HepG2 (cell line): ENCODE results near the gene PHF19.

Experiments
- CCDC6 ChIP-seq: sonication (generic); formaldehyde crosslinking; IDR thresholded peaks from 2 replicates; pipeline ENCODE4 v1.8.1; 2022; ENCODE audit warnings: mild to moderate bottlenecking, missing genetic modification reagents, moderate library complexity
- CTCF ChIP-seq: sonication (generic); formaldehyde crosslinking; IDR thresholded peaks from 2 replicates; pipeline ENCODE4 v1.5.0; 2020; ENCODE audit warnings: mild to moderate bottlenecking, missing genetic modification reagents, moderate library complexity
- EP300 ChIP-seq, 3 experiments: sonication (generic) in 1 of 3; formaldehyde crosslinking in 1 of 3; IDR thresholded peaks; 2 replicates each; pipeline versions ENCODE4 v1.5.1 to v1.6.1; 2011 to 2020; ENCODE audit warnings: low read depth in 2 of 3, low read length in 2 of 3, borderline replicate concordance in 1 of 3, improper control_type of control experiment in 1 of 3, mild to moderate bottlenecking in 1 of 3, missing genetic modification reagents in 1 of 3, moderate library complexity in 1 of 3
- IRF1 ChIP-seq: sonication (generic); formaldehyde crosslinking; IDR thresholded peaks from 2 replicates; pipeline ENCODE4 v1.4.0; 2020; ENCODE audit warnings: low read depth, mild to moderate bottlenecking, missing genetic modification reagents
- SMC3 ChIP-seq: IDR thresholded peaks from 2 replicates; pipeline ENCODE4 v1.6.1; 2011; ENCODE audit warnings: low read length, improper control_type of control experiment
- STAT5B ChIP-seq: sonication (generic); formaldehyde crosslinking; IDR thresholded peaks from 2 replicates; pipeline ENCODE4 v1.4.0; 2020; ENCODE audit warnings: missing genetic modification reagents
- TAF1 ChIP-seq: sonication (generic); formaldehyde crosslinking; IDR thresholded peaks from 2 replicates; pipeline ENCODE4 v1.4.0; 2020; ENCODE audit warnings: missing genetic modification reagents
- ZFP1 ChIP-seq: IDR thresholded peaks from 2 replicates; pipeline ENCODE4 v1.6.1; 2016
- ZNF17 ChIP-seq: sonication (generic); formaldehyde crosslinking; IDR thresholded peaks from 2 replicates; pipeline ENCODE4 v1.5.0; 2020; ENCODE audit warnings: mild to moderate bottlenecking, missing genetic modification reagents
- ZNF501 ChIP-seq: sonication (generic); formaldehyde crosslinking; IDR thresholded peaks from 2 replicates; pipeline ENCODE4 v1.5.1; 2020; ENCODE audit warnings: mild to moderate bottlenecking, moderate library complexity, missing genetic modification reagents
- ZNF567 ChIP-seq: sonication (generic); formaldehyde crosslinking; IDR thresholded peaks from 2 replicates; pipeline ENCODE4 v1.8.1; 2023; ENCODE audit warnings: mild to moderate bottlenecking, missing genetic modification reagents, borderline replicate concordance

GRCh38 chr9:120833325-120833724, 43.7 kb downstream of the PHF19 start:
- no peak for TF ChIP-seq TAF1 (CRISPR knock-in tag)
- TF ChIP-seq ZNF501: no peak
- TF ChIP-seq CTCF (CRISPR knock-in tag): no peak
- TF ChIP-seq STAT5B (CRISPR knock-in tag): no peak
- TF ChIP-seq CCDC6: no peak
- TF ChIP-seq ZNF17: no peak
- TF ChIP-seq IRF1 (CRISPR knock-in tag): no peak
- TF ChIP-seq EP300 (IDR thresholded peaks at IDR 0.05; ENCODE audit: low read depth in 2 of 2, low read length in 2 of 2): no peak
- TF ChIP-seq EP300 (CRISPR knock-in tag; IDR thresholded peaks at IDR 0.05; ENCODE audit: borderline replicate concordance): no peak
- TF ChIP-seq ZNF567: no peak
- no peak for TF ChIP-seq SMC3
- no peak for TF ChIP-seq ZFP1 (CRISPR knock-in tag)
